GM19463 (cell line): ENCODE results near the gene PDZK1IP1.

ENCODE experiments used
- ATAC-seq: cut with Tn5 transposase; IDR thresholded peaks from one replicate; pipeline ENCODE4 v1.9.1; 2021; ENCODE audit warnings: mild to moderate bottlenecking, moderate library complexity; ENCODE audit not compliant: unreplicated experiment

The PDZK1IP1 gene, protein sequence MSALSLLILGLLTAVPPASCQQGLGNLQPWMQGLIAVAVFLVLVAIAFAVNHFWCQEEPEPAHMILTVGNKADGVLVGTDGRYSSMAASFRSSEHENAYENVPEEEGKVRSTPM

GRCh38 chr1:47189844-47190508, at the start of gene PDZK1IP1:
Gene PDZK1IP1, minus strand, starts transcription at chr1:47190036. Its CDS starts 104 bp downstream, at chr1:47189932.
- ATAC-seq: no peak

GRCh38 chr1:47238935-47239592, 49.2 kb upstream of the PDZK1IP1 start:
- no peak for ATAC-seq

DNA sequence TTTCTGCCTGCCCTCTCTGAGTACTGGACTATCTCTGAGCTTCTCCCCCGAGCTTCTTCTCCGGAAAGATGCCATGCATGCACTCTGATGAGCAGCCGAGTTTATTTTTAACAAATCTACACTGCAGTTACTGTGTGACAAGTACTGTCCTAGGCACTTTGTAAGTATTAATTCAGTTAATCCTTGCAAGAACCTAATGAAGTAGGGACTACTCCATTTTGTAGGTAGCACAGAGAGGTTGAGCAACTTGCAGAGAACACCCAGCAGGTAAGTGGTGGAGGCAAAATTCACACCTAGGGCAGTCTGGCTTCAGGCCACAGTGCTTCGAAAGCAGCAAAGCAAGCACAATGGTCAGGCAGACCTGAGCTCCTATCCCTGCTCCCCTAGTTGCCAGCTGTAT, 46.0 kb upstream of the PDZK1IP1 start:
- no peak for ATAC-seq

DNA sequence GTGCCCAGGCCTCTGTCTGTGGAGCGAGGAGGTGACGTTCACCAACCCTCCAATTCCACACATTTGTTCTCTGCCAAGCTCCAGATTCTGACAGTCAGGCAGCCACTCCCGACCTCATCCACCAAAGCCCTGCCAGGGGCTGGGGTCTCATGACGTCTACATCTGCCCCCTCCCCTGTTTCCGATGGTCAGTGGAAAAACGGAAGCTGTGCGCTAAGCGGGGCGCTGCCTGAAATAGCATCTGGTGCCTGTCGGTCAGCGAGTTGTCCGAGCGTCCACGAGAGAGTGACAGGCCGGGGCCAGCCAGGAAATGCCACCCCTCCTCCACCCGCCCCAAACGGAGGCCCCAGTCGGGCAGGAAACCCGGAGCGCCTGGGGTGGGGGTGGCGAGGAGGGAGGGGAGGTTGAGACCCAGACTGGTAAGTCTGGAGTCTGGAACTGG, 45.4 kb upstream of the PDZK1IP1 start:
- no peak for ATAC-seq

DNA sequence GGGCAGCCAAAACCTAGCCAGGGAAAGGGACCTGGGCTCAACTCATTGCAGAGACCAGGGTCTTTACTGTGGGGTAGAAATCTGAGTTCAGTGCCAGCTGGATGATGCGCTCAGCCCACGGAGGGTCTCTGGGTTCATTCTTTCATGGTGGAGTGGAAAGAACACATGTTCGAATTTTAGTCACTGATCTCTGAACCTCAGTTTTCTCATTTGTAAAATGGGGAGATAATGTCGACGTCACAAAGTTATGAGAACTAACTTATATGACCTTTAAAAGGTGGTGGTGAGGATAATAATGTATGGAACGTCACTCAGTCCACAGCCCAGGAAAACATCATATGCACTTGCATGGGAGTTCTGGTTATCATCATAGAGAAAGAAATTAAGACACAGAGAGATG, 43.4 kb upstream of the PDZK1IP1 start:
- ATAC-seq: no peak

- no peak for ATAC-seq
Observed at GRCh38 chr1:47232187-47232874, 42.5 kb upstream of the PDZK1IP1 start, which contains the start of gene TAL1. Gene TAL1, minus strand, starts transcription at chr1:47232225. Its CDS starts 6,337 bp downstream, at chr1:47225888.

DNA sequence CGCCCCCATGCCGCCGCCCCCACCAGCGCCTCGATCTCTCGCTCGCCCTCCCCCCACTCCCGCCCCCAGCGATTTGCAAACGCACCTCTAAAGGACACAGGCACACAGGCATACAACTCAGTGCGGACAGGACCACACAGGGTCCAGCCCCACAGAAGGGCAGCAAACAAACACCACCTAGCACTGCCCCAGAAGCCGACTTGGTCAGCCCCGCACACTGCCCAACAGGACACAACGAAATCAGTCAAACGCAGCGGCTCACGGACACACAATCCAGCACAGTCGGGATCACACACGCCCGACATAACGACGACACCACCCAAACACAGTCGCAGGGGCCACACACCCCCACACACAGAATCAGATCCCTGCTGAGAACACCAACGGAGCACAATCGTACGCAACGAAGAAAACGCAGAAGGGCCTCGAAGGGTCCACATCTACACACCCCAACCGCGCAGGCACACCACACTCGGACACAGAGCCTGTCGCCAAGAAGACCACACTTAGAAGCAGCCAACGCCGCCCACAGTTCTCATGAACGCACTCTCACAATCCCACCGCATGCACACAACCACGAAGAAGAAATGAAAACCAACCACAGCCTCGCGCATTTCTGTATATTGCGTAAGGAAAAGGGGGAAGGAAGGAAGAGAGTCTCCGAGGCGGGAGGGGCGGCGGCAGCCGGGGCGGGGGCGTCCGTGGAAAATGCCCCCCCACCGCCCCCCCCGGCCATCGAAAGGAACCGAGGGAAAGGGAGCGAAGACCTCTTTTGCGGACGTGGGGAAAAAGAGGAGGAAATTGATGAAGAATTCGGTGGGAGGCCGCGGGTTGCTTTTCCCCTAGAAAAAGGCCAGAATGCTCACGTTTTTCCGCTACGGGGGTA, 41.7 kb upstream of the PDZK1IP1 start:
- no peak for ATAC-seq

- ATAC-seq: no peak
Observed at GRCh38 chr1:47230692-47231300, 41.0 kb upstream of the PDZK1IP1 start.

- no peak for ATAC-seq
Observed at GRCh38 chr1:47229886-47230691, 40.3 kb upstream of the PDZK1IP1 start.

GRCh38 chr1:47229031-47229885, 39.4 kb upstream of the PDZK1IP1 start:
- ATAC-seq: no peak

- ATAC-seq: no peak
Observed at GRCh38 chr1:47228644-47229030, 38.8 kb upstream of the PDZK1IP1 start.

GRCh38 chr1:47227341-47228232, 37.8 kb upstream of the PDZK1IP1 start:
- no peak for ATAC-seq

- no peak for ATAC-seq
Observed at GRCh38 chr1:47226839-47227215, 37.0 kb upstream of the PDZK1IP1 start.

DNA sequence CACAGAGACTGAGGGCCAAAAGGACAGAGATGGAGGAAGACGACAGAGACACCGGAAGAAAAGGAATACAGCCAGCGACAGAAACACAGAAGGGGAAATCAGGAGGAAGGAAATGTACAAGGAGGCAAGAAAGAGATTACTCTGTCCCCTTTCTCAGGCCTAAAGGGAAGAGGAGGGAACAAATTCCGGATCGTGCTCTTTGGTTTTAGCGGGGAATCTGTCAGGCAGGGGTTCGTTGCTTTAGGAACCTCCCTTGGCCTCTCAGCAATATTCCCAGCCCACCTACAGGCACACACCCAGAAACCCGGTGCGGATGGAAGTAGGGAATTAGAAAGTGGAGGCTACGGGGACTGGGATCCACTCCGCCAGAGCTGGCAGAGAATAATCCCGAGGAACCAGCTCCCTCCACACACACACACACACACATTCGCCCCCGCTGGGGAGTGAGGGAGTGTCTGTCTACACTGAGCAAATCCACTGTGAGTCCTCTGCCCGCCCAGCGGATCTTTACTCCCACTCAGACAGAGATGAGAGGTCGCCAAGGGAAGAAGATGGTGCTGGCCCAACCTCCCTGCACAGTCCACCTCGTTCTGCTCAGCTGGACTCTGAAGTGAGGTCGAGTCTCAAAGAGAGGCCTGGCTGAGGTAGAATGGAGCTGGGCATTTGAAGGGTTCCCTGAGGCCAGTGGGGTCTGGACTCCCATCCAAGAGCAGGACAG, 36.4 kb upstream of the PDZK1IP1 start:
- ATAC-seq: no peak

GRCh38 chr1:47225430-47226100, 35.7 kb upstream of the PDZK1IP1 start:
- no peak for ATAC-seq

GRCh38 chr1:47224676-47225399, 35.0 kb upstream of the PDZK1IP1 start:
- no peak for ATAC-seq
